Stimulated activated CD8-positive, alpha-beta memory T cell treated with anti-CD3 and anti-CD28 coated beads, Interleukin-15, amount 100 ng/mL, for 4 hours (primary cell): Measurements from ENCODE around the gene PCDHGA11.
"Not testable (repeated sequence)": the region's sequence is repeated elsewhere in the genome, so short reads cannot be mapped to it uniquely, and the experiment has no call there.

Experiments
- DNase-seq, 2 donors: peaks; one replicate each; pipeline ENCODE4 v3.0.0-alpha.2; 2020; ENCODE audit warnings: low read depth in 2 of 2

Gene PCDHGA11

DNA sequence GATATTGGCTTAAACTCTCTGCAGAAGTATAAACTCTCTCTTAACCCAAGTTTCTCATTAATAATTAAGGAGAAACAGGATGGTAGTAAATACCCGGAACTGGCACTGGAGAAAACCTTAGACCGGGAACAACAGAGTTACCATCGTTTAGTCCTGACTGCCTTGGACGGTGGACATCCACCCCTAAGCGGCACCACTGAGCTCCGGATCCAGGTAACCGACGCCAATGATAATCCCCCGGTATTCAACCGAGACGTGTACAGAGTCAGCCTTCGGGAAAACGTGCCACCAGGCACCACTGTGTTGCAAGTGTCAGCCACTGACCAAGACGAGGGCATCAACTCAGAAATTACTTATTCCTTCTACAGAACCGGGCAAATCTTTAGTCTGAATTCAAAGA, 22.2 kb upstream of the PCDHGA11 start:
- DNase-seq, result no peak

DNA sequence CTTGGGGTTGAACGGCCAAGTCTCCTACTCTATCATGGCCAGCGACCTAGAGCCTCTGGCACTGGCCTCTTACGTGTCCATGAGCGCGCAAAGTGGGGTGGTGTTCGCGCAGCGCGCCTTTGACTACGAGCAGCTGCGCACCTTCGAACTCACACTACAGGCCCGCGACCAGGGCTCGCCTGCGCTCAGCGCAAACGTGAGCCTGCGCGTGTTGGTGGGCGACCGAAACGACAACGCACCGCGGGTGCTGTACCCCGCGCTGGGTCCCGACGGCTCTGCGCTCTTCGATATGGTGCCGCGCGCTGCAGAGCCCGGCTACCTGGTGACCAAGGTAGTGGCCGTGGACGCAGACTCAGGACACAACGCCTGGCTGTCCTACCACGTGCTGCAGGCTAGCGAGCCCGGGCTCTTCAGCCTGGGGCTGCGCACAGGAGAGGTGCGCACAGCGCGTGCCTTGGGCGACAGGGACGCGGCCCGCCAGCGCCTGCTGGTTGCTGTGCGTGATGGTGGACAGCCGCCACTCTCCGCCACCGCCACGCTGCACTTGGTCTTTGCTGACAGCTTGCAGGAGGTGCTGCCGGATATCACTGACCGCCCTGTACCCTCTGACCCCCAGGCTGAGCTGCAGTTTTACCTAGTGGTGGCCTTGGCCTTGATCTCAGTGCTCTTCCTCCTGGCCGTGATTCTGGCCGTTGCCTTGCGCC, 21.1 kb upstream of the PCDHGA11 start:
- DNase-seq, result no peak

DNA sequence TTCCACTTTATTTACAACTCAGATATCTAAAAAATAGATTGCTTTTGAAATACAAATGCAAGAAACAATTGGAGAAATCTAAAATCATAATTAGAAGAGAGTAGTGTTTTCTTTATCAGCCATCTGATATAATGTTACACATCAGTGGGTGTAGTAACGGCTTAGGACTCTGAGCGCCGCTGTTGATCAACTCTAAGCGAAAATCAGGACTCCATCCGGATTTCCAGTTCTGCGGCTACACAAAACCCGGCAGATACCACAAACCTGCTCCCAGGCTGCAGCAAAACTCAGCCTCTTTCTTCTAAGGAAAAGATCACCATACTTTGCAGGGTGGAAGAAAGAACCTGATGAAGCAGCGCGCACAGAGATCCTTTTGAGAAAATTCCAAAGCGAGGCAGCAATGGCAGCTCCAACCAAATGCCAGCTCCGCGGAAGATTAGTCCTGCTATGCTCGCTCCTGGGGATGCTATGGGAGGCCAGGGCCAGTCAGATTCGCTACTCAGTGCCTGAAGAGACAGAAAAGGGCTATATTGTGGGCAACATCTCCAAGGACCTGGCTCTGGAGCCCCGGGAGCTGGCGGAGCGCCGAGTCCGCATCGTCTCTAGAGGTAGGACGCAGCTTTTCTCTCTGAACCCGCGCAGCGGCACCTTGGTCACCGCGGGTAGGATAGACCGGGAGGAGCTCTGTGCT, 18.2 kb upstream of the PCDHGA11 start, which contains the start of gene PCDHGA9:
Gene PCDHGA9, plus strand, starts transcription at position 226 of the 691 bp plus-strand sequence. Its CDS starts 175 bp downstream, at position 401.
- no peak for DNase-seq

DNA sequence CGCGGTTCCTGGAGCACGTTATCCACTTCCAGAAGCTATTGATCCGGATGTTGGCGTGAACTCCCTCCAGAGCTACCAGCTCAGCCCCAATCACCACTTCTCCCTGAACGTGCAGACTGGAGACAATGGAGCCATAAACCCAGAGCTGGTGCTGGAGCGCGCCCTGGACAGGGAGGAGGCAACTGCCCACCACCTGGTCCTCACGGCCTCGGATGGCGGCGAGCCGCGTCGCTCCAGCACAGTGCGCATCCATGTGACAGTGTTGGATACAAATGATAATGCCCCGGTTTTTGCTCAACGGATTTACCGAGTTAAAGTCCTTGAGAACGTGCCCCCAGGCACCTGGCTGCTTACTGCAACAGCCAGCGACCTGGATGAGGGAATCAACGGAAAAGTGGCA, 17.5 kb upstream of the PCDHGA11 start:
- no peak for DNase-seq

DNA sequence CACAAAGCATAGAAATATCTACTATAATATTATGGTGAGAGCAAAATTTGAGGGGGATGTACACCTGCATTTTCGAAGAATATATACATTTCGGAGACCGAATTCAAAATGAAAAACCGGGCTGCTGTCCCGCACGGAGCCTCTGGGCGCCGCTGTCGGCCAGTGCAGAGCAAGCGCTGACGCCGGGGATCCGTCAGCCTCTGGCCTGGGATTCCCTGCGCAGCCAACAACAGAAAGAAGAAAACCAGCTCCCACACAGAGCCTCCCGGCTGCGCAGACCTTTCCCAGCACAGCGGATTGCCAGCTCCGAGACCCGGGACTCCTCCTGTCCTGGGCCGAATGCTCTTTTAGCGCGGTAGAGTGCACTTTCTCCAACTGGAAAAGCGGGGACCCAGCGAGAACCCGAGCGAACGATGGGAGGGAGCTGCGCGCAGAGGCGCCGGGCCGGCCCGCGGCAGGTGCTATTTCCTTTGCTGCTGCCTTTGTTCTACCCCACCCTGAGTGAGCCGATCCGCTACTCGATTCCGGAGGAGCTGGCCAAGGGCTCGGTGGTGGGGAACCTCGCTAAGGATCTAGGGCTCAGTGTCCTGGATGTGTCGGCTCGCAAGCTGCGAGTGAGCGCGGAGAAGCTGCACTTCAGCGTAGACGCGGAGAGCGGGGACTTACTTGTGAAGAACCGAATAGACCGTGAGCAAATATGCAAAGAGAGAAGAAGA, 12.9 kb upstream of the PCDHGA11 start, which contains the start of gene PCDHGB6:
Gene PCDHGB6, plus strand, starts transcription at position 232 of the 716 bp plus-strand sequence. Its CDS starts 182 bp downstream, at position 414.
- not testable (repeated sequence) for DNase-seq

DNA sequence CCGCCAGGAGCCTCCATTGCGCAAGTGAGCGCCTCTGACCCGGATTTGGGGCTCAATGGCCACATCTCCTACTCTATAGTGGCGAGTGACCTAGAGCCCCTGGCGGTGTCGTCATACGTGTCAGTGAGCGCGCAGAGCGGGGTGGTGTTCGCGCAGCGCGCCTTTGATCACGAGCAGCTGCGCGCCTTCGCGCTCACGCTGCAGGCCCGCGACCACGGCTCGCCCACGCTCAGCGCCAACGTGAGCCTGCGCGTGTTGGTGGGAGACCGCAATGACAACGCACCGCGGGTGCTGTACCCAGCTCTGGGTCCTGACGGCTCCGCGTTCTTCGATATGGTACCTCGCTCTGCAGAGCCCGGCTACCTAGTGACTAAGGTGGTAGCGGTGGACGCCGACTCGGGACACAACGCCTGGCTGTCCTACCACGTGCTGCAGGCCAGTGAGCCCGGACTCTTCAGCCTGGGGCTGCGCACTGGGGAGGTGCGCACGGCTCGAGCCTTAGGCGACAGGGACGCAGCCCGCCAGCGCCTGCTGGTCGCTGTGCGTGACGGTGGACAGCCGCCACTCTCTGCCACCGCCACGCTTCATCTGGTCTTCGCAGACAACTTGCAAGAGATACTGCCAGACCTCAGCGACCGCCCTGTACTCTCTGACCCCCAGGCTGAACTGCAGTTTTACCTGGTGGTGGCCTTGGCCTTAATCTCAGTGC, 11.1 kb upstream of the PCDHGA11 start:
- no peak for DNase-seq

DNA sequence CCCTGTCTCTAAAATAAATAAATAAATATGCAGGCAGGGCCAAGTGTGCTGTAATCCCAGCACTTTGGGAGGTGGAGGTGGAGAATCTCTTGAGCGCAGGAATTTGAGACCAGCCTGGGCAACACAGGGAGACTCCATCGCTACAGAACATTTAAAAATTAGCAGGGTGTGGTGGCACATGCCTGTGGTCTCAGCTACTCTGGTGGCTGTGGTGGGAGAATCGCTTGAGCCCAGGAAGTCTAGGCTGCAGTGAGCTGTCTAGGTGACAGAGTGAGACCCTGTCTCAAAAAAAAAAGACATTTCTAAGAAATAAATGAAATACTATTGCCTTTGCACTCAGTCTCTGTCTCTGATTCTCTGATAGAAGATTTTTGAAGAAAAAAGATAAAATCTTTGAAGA, 9.3 kb upstream of the PCDHGA11 start:
- DNase-seq, result no peak

DNA sequence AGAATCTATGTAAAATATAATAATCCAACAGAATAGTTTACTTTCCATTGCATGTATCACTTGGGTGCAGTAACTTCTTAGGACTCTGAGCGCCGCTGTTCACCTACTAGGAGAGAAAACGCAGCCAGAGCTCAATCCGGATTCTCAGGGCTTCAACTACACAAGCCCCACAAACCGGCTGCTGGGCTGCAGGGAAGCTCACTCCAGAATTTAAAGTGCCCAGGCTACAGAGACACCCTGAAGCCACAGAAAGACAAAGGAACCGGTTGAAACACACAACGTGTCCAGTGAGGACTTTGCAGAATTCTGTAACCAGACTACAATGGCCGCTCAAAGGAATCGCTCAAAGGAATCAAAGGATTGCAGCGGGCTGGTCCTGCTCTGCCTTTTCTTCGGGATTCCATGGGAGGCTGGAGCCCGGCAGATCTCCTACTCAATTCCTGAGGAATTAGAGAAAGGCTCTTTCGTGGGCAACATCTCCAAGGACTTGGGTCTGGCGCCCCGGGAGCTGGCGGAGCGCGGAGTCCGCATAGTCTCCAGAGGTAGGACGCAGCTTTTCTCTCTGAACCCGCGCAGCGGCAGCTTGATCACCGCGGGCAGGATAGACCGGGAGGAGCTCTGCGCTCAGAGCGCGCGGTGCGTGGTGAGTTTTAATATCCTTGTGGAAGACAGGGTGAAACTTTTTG, 7.9 kb upstream of the PCDHGA11 start, which contains the start of gene PCDHGA10:
Gene PCDHGA10, plus strand, starts transcription at position 134 of the 686 bp plus-strand sequence. Its CDS starts 189 bp downstream, at position 323.
- DNase-seq, result no peak

DNA sequence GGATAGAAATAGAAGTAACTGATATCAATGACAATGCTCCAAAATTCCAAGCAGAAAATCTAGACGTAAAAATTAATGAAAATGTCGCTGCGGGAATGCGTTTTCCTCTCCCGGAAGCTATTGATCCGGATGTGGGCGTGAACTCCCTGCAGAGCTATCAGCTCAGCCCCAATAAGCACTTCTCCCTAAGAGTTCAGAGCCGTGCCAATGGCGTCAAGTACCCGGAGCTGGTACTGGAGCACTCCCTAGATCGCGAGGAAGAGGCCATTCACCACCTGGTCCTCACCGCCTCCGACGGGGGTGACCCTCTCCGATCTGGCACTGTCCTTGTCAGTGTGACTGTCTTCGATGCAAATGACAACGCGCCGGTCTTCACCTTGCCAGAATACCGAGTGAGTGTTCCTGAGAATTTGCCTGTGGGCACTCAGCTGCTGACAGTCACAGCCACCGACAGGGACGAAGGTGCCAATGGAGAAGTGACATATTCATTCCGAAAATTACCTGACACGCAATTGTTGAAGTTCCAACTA, 7.2 kb upstream of the PCDHGA11 start:
- no peak for DNase-seq

DNA sequence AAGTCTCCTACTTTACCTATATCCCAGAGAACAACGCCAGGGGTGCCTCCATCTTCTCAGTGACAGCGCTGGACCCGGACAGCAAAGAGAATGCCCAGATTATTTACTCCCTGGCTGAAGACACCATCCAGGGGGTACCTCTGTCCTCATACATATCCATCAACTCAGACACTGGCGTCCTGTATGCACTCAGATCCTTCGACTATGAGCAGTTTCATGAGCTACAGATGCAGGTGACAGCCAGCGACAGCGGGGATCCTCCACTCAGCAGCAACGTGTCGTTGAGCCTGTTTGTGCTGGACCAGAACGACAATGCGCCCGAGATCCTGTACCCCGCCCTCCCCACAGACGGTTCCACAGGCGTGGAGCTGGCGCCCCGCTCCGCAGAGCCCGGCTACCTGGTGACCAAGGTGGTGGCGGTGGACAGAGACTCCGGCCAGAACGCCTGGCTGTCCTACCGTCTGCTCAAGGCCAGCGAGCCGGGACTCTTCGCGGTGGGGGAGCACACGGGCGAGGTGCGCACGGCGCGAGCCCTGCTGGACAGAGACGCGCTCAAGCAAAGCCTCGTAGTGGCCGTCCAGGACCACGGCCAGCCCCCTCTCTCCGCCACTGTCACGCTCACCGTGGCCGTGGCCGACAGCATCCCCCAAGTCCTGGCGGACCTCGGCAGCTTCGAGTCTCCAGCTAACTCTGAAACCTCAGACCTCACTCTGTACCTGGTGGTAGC, 6.1 kb upstream of the PCDHGA11 start:
- DNase-seq, result not testable (repeated sequence)

DNA sequence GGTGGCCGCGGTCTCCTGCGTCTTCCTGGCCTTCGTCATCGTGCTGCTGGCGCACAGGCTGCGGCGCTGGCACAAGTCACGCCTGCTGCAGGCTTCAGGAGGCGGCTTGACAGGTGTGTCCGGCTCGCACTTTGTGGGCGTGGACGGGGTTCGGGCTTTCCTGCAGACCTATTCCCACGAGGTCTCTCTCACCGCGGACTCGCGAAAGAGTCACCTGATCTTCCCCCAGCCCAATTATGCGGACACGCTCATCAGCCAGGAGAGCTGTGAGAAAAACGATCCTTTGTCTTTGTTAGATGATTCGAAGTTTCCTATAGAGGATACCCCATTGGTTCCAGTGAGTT, 5.6 kb upstream of the PCDHGA11 start:
- not testable (repeated sequence) for DNase-seq

DNA sequence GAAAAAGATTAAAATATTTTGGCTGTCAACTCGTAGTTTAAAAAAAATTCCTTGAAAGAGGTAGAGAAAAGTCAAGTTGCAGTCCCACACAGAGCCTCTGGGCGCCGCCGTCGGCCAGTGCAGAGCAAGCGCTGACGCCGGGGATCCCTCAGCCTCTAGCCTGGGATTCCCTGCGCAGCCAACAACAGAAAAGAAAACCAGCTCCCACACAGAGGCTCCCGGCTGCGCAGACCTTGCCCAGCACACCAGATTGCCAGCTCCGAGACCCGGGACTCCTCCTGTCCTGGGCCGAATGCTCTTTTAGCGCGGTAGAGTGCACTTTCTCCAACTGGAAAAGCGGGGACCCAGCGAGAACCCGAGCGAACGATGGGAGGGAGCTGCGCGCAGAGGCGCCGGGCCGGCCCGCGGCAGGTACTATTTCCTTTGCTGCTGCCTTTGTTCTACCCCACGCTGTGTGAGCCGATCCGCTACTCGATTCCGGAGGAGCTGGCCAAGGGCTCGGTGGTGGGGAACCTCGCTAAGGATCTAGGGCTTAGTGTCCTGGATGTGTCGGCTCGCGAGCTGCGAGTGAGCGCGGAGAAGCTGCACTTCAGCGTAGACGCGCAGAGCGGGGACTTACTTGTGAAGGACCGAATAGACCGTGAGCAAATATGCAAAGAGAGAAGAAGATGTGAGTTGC, 3.2 kb upstream of the PCDHGA11 start, which contains the start of gene PCDHGB7:
Gene PCDHGB7, plus strand, starts transcription at position 184 of the 679 bp plus-strand sequence. Its CDS starts 183 bp downstream, at position 367.
- DNase-seq, result not testable (repeated sequence)

DNA sequence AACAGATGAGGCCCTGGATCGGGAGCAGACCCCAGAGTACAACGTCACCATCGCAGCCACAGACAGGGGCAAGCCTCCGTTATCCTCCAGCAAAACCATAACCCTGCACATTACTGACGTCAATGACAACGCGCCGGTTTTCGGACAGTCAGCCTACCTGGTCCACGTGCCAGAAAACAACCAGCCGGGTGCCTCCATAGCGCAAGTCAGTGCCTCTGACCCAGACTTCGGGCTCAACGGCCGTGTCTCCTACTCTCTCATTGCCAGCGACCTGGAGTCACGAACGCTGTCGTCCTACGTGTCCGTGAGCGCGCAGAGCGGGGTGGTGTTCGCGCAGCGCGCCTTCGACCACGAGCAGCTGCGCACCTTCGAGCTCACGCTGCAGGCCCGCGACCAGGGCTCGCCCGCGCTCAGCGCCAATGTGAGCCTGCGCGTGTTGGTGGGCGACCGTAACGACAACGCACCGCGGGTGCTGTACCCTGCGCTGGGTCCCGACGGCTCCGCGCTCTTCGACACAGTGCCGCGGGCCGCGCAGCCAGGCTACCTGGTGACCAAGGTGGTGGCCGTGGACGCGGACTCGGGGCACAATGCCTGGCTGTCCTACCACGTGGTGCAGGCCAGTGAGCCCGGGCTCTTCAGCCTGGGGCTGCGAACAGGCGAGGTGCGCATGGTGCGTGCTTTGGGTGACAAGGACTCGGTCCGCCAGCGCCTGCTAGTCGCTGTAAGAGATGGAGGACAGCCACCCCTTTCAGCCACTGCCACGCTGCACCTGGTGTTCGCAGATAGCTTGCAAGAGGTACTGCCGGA, 1.6 kb upstream of the PCDHGA11 start:
- DNase-seq, result no peak

DNA sequence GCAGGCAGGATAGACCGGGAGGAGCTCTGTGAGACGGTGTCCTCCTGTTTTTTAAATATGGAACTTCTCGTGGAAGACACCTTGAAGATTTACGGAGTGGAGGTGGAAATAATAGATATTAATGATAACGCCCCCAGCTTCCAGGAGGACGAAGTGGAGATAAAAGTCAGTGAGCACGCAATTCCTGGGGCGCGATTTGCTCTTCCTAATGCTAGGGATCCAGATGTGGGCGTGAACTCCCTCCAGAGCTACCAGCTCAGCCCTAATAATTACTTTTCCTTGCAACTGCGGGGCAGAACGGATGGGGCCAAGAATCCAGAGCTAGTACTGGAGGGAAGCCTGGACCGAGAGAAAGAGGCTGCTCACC, 621 bp downstream of the PCDHGA11 start:
- no peak for DNase-seq

DNA sequence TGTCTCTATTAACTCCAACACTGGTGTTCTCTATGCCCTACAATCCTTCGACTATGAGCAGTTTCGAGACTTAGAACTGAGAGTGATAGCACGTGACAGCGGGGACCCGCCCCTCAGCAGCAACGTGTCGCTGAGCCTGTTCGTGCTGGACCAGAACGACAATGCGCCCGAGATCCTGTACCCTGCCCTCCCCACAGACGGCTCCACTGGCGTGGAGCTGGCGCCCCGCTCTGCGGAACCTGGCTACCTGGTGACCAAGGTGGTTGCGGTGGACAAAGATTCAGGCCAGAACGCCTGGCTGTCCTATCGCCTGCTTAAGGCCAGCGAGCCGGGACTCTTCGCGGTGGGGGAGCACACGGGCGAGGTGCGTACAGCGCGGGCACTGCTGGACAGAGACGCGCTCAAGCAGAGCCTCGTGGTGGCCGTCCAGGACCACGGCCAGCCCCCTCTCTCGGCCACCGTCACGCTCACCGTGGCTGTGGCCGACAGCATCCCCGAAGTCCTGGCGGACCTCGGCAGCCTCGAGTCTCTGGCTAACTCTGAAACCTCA, 2.0 kb downstream of the PCDHGA11 start:
- no peak for DNase-seq

DNA sequence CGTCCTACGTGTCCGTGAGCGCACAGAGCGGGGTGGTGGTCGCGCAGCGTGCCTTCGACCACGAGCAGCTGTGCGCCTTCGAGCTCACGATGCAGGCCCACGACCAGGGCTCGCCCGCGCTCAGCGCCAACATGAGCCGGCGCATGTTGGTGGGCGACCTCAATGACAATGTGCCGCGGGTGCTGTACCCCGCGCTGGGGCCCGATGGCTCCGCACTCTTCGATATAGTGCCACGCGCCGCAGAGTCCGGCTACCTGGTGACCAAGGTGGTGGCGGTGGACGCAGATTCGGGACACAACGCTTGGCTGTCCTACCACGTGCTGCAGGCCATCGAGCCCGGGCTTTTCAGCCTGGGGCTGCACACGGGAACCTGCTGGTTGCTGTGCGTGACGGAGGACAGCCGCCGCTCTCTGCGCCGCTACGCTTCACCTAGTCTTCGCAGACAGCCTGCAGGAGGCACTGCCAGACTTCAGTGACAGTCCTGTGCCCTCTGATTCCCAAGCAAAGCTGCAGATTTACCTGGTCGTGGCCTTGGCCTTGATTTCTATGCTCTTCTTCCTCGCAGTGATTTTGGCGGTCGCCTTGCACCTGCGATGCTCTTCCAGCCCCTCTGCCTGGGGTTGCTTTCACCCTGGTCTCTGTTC, 7.1 kb downstream of the PCDHGA11 start:
- DNase-seq, result no peak

DNA sequence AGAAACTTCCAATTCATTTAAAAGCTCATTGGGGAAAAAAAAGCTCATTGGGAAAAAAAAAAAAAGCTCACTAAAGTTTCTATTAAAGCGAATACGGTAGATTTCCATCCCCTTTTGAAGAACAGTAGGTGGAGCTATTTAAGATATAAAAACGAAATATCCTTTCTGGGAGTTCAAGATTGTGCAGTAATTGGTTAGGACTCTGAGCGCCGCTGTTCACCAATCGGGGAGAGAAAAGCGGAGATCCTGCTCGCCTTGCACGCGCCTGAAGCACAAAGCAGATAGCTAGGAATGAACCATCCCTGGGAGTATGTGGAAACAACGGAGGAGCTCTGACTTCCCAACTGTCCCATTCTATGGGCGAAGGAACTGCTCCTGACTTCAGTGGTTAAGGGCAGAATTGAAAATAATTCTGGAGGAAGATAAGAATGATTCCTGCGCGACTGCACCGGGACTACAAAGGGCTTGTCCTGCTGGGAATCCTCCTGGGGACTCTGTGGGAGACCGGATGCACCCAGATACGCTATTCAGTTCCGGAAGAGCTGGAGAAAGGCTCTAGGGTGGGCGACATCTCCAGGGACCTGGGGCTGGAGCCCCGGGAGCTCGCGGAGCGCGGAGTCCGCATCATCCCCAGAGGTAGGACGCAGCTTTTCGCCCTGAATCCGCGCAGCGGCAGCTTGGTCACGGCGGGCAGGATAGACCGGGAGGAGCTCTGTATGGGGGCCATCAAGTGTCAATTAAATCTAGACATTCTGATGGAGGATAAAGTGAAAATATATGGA, 9.7 kb downstream of the PCDHGA11 start, which contains the start of gene PCDHGA12:
Gene PCDHGA12, plus strand, starts transcription at position 176 of the 782 bp plus-strand sequence. Its CDS starts 253 bp downstream, at position 429.
- DNase-seq, result no peak
